ENCODE measurements around the gene CFAP65. TPM values are rescaled to one million over a fixed set of nuclear protein-coding genes. Genes with fewer than 3 reads are reported as not detected.

Gene CFAP65
- total RNA-seq, 6 donors from 2014 or later: 0.26 to 18.7 (median 10.7) TPM

GRCh38 chr2:218992196-218992595 lies 49.1 kb downstream of the CFAP65 start:
- peaks cover 0 to 84% (median 44%) of the 10 kb centered on the region in 4 donors for H3K27me3 ChIP-seq
- DNase-seq: no peak
- no peaks in the 10 kb centered on the region for H3K36me3 ChIP-seq
- TF ChIP-seq CTCF (IDR thresholded peaks at IDR 0.05) (no peak), POLR2AphosphoS5 (IDR thresholded peaks at IDR 0.05) (no peak), EP300 (IDR thresholded peaks at IDR 0.05) (no peak), POLR2A (IDR thresholded peaks at IDR 0.05) (no peak)
- WGBS, 2 donors: 6 to 19% methylated on average over 7 of the region's 7 CpGs
- no peak overlapping the region for H3K27ac ChIP-seq
- H3K9me3 ChIP-seq: no peaks in the 10 kb centered on the region
- H3K4me1 ChIP-seq: peaks cover 20 to 38% (median 26%) of the 10 kb centered on the region in 4 donors
- no peak for ATAC-seq (ENCODE audit: low FRiP score in 2 of 2)
- no peak overlapping the region for H3K4me3 ChIP-seq

GRCh38 chr2:218991674-218992168 lies 49.6 kb downstream of the CFAP65 start:
- peaks cover 20 to 38% (median 26%) of the 10 kb centered on the region in 4 donors for H3K4me1 ChIP-seq
- ATAC-seq (ENCODE audit: low FRiP score in 2 of 2) (no peak), DNase-seq (no peak)
- TF ChIP-seq EP300 (IDR thresholded peaks at IDR 0.05) (no peak), CTCF (IDR thresholded peaks at IDR 0.05) (no peak), POLR2A (IDR thresholded peaks at IDR 0.05) (no peak), POLR2AphosphoS5 (IDR thresholded peaks at IDR 0.05) (no peak)
- no peaks in the 10 kb centered on the region for H3K36me3 ChIP-seq
- H3K27me3 ChIP-seq: peaks cover 0 to 80% (median 46%) of the 10 kb centered on the region in 4 donors
- no peak overlapping the region for H3K4me3 ChIP-seq
- H3K27ac ChIP-seq: no peak overlapping the region
- H3K9me3 ChIP-seq: no peaks in the 10 kb centered on the region
- WGBS, 2 donors: 2 to 13% methylated on average over 8 to 13 of the region's 13 CpGs

- no peak overlapping the region for H3K27ac ChIP-seq
- WGBS, 2 donors: 6 to 15% methylated on average over 5 to 6 of the region's 6 CpGs
- H3K4me1 ChIP-seq: peaks cover 15 to 29% (median 17%) of the 10 kb centered on the region in 4 donors
- peaks cover 0 to 82% (median 47%) of the 10 kb centered on the region in 4 donors for H3K27me3 ChIP-seq
- no peaks in the 10 kb centered on the region for H3K9me3 ChIP-seq
- TF ChIP-seq POLR2A (IDR thresholded peaks at IDR 0.05) (no peak), CTCF (IDR thresholded peaks at IDR 0.05) (no peak), POLR2AphosphoS5 (IDR thresholded peaks at IDR 0.05) (no peak), EP300 (IDR thresholded peaks at IDR 0.05) (no peak)
- DNase-seq: no peak
- ATAC-seq (ENCODE audit: low FRiP score in 2 of 2): no peak
- H3K36me3 ChIP-seq: no peaks in the 10 kb centered on the region
- no peak overlapping the region for H3K4me3 ChIP-seq
Observed at GRCh38 chr2:218990612-218991011, 50.7 kb downstream of the CFAP65 start.

GRCh38 chr2:218990052-218990451 lies 51.3 kb downstream of the CFAP65 start:
- Histone ChIP-seq H3K4me3 (no peak overlapping the region), H3K27me3 (peaks cover 0 to 84% (median 49%) of the 10 kb centered on the region in 4 donors), H3K9me3 (no peaks in the 10 kb centered on the region), H3K27ac (no peak overlapping the region), H3K4me1 (peaks cover 20 to 32% (median 22%) of the 10 kb centered on the region in 4 donors), H3K36me3 (no peaks in the 10 kb centered on the region)
- TF ChIP-seq POLR2A (IDR thresholded peaks at IDR 0.05): no peak
- TF ChIP-seq POLR2AphosphoS5 (IDR thresholded peaks at IDR 0.05): no peak
- TF ChIP-seq CTCF (IDR thresholded peaks at IDR 0.05): no peak
- TF ChIP-seq EP300 (IDR thresholded peaks at IDR 0.05): no peak
- DNase-seq (no peak), ATAC-seq (ENCODE audit: low FRiP score in 2 of 2) (no peak)
- WGBS, 2 donors: 11 to 13% methylated on average over 3 to 9 of the region's 9 CpGs

GRCh38 chr2:218988650-218989049 lies 52.7 kb downstream of the CFAP65 start:
- Histone ChIP-seq H3K27ac (no peak overlapping the region), H3K4me3 (no peak overlapping the region), H3K36me3 (no peaks in the 10 kb centered on the region), H3K27me3 (peaks cover 0 to 84% (median 53%) of the 10 kb centered on the region in 4 donors), H3K4me1 (peaks cover 27 to 40% (median 31%) of the 10 kb centered on the region in 4 donors), H3K9me3 (no peaks in the 10 kb centered on the region)
- no peak for DNase-seq
- TF ChIP-seq EP300 (IDR thresholded peaks at IDR 0.05) (no peak), CTCF (IDR thresholded peaks at IDR 0.05) (no peak), POLR2AphosphoS5 (IDR thresholded peaks at IDR 0.05) (no peak), POLR2A (IDR thresholded peaks at IDR 0.05) (no peak)
- 50 to 76% methylated on average over 2 of the region's 2 CpGs for WGBS, 2 donors
- no peak for ATAC-seq (ENCODE audit: low FRiP score in 2 of 2)

Measured in upper lobe of left lung (tissue), 6 donors.